ENCODE results near the gene RPL19. TPM values are rescaled to one million over a fixed set of nuclear protein-coding genes. Genes with fewer than 3 reads are reported as not detected.

The RPL19 gene
- total RNA-seq, 4 donors from 2014 or later: 1,760 to 2,905 (median 2,361) TPM

DNA sequence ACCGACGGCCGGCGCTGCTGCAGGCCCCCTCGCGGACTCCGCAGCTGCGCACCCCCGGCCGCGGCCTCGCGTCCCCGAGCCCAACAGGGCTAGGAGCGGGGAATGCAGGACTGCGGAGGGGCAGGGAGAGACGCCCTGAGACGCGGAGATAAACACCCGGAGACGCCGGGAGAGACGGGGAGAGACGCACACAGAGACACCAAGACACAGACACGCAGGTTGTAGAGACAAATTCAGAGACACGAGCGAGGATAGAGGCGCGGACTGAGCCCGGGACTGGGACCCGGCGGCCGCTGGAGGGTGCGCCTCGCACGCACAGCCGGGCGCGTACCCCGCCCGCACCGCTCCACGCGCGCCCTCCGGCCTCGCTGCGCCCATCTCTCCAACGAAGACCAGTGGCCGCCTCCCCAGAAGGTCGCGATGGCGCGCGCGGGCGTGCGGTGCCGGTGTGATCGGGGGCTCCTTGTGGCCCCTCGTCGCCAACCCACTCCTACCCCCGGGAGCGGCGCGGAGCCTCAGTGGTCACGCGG is 24.8 kb downstream of the RPL19 start:
- H3K27ac ChIP-seq (replicated peaks in 1 of 4): no peak overlapping the region
- no peak for DNase-seq (ENCODE audit: extremely low spot score)
- no peak for TF ChIP-seq POLR2AphosphoS5 (IDR thresholded peaks at IDR 0.05)
- no peak for TF ChIP-seq EP300 (IDR thresholded peaks at IDR 0.05)
- TF ChIP-seq, protein P1, sequence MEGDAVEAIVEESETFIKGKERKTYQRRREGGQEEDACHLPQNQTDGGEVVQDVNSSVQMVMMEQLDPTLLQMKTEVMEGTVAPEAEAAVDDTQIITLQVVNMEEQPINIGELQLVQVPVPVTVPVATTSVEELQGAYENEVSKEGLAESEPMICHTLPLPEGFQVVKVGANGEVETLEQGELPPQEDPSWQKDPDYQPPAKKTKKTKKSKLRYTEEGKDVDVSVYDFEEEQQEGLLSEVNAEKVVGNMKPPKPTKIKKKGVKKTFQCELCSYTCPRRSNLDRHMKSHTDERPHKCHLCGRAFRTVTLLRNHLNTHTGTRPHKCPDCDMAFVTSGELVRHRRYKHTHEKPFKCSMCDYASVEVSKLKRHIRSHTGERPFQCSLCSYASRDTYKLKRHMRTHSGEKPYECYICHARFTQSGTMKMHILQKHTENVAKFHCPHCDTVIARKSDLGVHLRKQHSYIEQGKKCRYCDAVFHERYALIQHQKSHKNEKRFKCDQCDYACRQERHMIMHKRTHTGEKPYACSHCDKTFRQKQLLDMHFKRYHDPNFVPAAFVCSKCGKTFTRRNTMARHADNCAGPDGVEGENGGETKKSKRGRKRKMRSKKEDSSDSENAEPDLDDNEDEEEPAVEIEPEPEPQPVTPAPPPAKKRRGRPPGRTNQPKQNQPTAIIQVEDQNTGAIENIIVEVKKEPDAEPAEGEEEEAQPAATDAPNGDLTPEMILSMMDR (IDR thresholded peaks at IDR 0.05): no peak
- no peak for TF ChIP-seq POLR2A (IDR thresholded peaks at IDR 0.05; ENCODE audit: low read depth)
- peaks cover 14 to 23% (median 21%) of the 10 kb centered on the region in 4 donors for H3K4me1 ChIP-seq
- H3K4me3 ChIP-seq: peak overlapping the region; percentile 51 to 55 (median 53)
- H3K9me3 ChIP-seq: no peaks in the 10 kb centered on the region
- intact Hi-C loops (cut with DNase I): no loop called here
- 7% methylated on average over 30 of the region's 68 CpGs for WGBS
- no peaks in the 10 kb centered on the region for H3K36me3 ChIP-seq
- peaks cover 0 to 64% (median 19%) of the 10 kb centered on the region in 4 donors for H3K27me3 ChIP-seq

DNA sequence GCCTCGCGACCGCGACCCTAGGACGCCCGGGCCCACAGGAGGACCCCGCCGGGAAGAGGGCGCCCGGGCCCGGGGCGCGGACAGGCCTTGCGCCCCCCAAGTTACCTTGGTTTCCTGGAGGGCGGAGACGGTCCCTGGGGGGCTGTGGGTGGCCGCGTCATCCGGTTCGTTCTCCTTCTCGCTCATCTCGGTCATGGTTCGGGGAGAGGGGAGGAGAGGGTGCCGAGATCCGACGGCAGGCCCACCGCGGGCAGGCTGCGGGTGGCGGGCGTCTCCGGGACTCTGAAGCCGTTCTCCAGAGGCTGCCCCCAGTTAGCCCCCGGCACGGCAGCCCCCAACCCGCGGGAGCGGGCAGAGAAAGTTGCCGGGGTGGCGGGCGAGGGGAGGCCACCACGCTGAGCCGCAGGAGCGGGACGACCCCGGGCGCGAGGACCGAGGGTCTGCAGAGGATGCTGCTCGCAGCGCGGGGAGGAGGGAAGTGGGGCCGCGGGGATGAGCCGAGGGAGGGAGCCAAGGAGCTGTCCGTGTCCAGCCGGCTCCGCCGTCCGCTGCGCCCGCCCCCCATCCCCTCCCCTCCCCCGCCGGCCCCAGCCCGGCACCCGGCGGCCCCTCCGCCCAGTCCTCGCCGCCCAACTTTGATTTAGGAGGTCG is 25.4 kb downstream of the RPL19 start, which contains the start of gene STAC2:
STAC2 (minus strand) TSS at position 638 of the 651 bp plus-strand sequence; CDS start at position 195, 443 bp downstream.
- Histone ChIP-seq H3K27me3 (peaks cover 0 to 70% (median 19%) of the 10 kb centered on the region in 4 donors), H3K36me3 (no peaks in the 10 kb centered on the region), H3K9me3 (no peaks in the 10 kb centered on the region), H3K4me1 (peaks cover 14 to 23% (median 21%) of the 10 kb centered on the region in 4 donors), H3K4me3 (peak within 1 kb of the TSS; percentile 51 to 55 (median 53)), H3K27ac (replicated peaks in 1 of 4) (no peak within 1 kb of the TSS)
- TF ChIP-seq EP300 (IDR thresholded peaks at IDR 0.05) (no peak), POLR2AphosphoS5 (IDR thresholded peaks at IDR 0.05) (no peak), POLR2A (IDR thresholded peaks at IDR 0.05; ENCODE audit: low read depth) (no peak)
- TF ChIP-seq, protein P1 (IDR thresholded peaks at IDR 0.05): no peak
- no peak for DNase-seq (ENCODE audit: extremely low spot score)
- intact Hi-C loops (cut with DNase I): no loop called here
- WGBS: 1% methylated on average over 32 of the region's 71 CpGs

DNA sequence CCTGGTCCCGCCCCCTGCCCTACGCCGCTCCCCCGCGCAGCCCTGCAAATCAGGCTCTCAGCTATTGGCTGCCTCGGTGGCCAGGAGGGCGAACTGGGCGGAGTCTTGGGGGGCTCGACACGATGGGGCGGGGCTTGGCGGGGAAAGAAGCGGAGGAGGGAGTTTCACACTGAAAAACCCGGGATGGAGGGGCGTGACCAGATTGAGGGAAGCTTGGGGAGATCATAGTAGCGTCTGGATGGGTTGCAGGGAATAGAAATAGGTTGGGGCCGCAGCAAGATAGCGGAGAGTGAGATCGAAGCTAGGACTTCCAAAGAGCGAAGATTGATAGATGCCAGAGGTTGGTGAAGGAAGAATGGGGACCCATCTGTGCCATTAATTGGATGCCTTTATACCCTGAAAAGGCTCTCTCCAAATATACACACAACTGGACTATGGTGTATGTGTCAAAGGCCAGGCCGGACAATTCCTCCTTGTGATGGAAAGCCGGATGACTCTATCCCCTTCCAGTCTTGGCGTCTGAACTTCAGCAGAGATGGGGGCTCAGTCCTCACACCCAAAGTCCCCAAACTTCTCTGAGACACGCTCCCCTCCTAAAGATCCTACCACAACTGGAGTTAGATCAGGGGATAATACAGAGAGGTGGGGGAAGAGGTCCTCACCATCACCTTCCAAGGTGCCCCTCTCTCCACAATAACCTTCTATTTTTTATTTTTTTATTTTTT is 26.0 kb downstream of the RPL19 start:
- Histone ChIP-seq H3K27ac (replicated peaks in 1 of 4) (no peak overlapping the region), H3K27me3 (peaks cover 0 to 77% (median 21%) of the 10 kb centered on the region in 4 donors), H3K4me3 (peak overlapping the region; percentile 51 to 55 (median 53)), H3K36me3 (no peaks in the 10 kb centered on the region), H3K9me3 (no peaks in the 10 kb centered on the region), H3K4me1 (peaks cover 14 to 25% (median 21%) of the 10 kb centered on the region in 4 donors)
- no peak for DNase-seq (ENCODE audit: extremely low spot score)
- TF ChIP-seq, protein P1 (IDR thresholded peaks at IDR 0.05): no peak
- TF ChIP-seq POLR2AphosphoS5 (IDR thresholded peaks at IDR 0.05) (no peak), POLR2A (IDR thresholded peaks at IDR 0.05; ENCODE audit: low read depth) (no peak), EP300 (IDR thresholded peaks at IDR 0.05) (no peak)
- WGBS: 16% methylated on average over 21 of the region's 24 CpGs
- intact Hi-C loops (cut with DNase I): no loop called here

DNA sequence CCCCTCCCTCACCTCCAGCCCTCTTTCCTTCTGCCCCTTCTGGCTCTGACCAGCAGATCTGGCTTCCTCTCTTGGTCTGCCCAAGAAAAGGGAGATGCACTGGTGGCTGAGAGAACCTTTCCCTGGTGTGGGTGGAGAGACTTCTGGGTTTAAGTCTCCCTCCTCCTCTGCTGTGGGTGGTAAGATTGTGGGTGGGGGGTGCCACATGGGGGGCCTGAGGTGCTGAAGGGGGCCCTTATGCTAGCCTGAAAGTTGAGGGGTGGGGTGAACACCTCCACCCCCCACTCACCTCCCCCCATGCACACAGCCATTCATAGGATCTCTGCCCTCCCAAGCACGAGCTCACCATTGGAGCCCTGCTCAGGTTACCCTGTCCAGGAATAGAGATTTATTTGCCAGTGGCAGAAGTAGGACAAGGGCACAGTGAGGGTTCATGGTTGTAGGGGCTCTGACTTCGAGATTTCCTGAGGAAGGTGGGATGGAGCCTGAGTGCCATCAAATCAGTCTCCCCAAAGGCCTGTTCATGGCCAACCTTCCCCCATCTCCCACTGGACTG is 27.4 kb downstream of the RPL19 start:
- TF ChIP-seq, protein P1 (IDR thresholded peaks at IDR 0.05): no peak
- no peak for TF ChIP-seq EP300 (IDR thresholded peaks at IDR 0.05)
- TF ChIP-seq POLR2A (IDR thresholded peaks at IDR 0.05; ENCODE audit: low read depth): no peak
- no peak for TF ChIP-seq POLR2AphosphoS5 (IDR thresholded peaks at IDR 0.05)
- WGBS: 62% methylated on average over 2 of the region's 2 CpGs
- Histone ChIP-seq H3K27me3 (peaks cover 0 to 87% (median 27%) of the 10 kb centered on the region in 4 donors), H3K27ac (replicated peaks in 1 of 4) (no peak overlapping the region), H3K4me1 (peaks cover 19 to 38% (median 33%) of the 10 kb centered on the region in 4 donors), H3K9me3 (no peaks in the 10 kb centered on the region), H3K36me3 (no peaks in the 10 kb centered on the region), H3K4me3 (no peak overlapping the region)
- intact Hi-C loops (cut with DNase I): no loop called here
- no peak for DNase-seq (ENCODE audit: extremely low spot score)
